ENCODE measurements around the gene LY6G6F. TPM values are rescaled to one million over a fixed set of nuclear protein-coding genes. Genes with fewer than 3 reads are reported as not detected.

LY6G6F gene
- total and polyA plus RNA-seq, 2 of the 13 experiments (the other 11 are each of a cell fraction or from before 2014, with no cell fraction given) = not detected

GRCh38 chr6:31660381-31661261 is 46.0 kb upstream of the LY6G6F start, which contains the start of gene C6orf47 (continued):
- peak; percentile 90 for TF ChIP-seq NKX3-1 (CRISPR knock-in tag; IDR thresholded peaks at IDR 0.05)
- peak; percentile 69; the same call in 1 of the 2 replicates for TF ChIP-seq ZNF331 (CRISPR knock-in tag; IDR thresholded peaks at IDR 0.05)
- no peak; the same call in 1 of the 2 replicates for TF ChIP-seq ZBTB8A (CRISPR knock-in tag; IDR thresholded peaks at IDR 0.05; ENCODE audit: borderline replicate concordance, low read depth)
- TF ChIP-seq HMGA1 (CRISPR knock-in tag; conservative IDR thresholded peaks at IDR 0.05) = no peak
- 0 out of 2 replicates have a peak, but pooled peaks have one; percentile 8 for TF ChIP-seq ZNF552 (CRISPR knock-in tag; IDR thresholded peaks at IDR 0.05; ENCODE audit: borderline replicate concordance)
- TF ChIP-seq ZNF549 (CRISPR knock-in tag; IDR thresholded peaks at IDR 0.05) = peak; percentile 78; the same call in 1 of the 2 replicates
- no peak for TF ChIP-seq ZNF7 (CRISPR knock-in tag; IDR thresholded peaks at IDR 0.05)
- TF ChIP-seq ZNF142 (CRISPR knock-in tag; IDR thresholded peaks at IDR 0.05) = peak; percentile 82
- TF ChIP-seq KLF6 (CRISPR knock-in tag; IDR thresholded peaks at IDR 0.05) = peak; percentile 87; the same call in 1 of the 2 replicates
- 0 out of 2 replicates have a peak, but pooled peaks have one; percentile 25 for TF ChIP-seq ZNF34 (CRISPR knock-in tag; IDR thresholded peaks at IDR 0.05; ENCODE audit: borderline replicate concordance)
- TF ChIP-seq, protein P1, sequence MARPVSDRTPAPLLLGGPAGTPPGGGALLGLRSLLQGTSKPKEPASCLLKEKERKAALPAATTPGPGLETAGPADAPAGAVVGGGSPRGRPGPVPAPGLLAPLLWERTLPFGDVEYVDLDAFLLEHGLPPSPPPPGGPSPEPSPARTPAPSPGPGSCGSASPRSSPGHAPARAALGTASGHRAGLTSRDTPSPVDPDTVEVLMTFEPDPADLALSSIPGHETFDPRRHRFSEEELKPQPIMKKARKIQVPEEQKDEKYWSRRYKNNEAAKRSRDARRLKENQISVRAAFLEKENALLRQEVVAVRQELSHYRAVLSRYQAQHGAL (CRISPR knock-in tag; IDR thresholded peaks at IDR 0.05; ENCODE audit: not compliant biosample characterization) = peak; percentile 82
- peak; percentile 82; the same call in 1 of the 3 replicates for TF ChIP-seq MXI1 (IDR thresholded peaks at IDR 0.05; ENCODE audit: borderline replicate concordance, low read depth, low read length)
- TF ChIP-seq, protein P2, sequence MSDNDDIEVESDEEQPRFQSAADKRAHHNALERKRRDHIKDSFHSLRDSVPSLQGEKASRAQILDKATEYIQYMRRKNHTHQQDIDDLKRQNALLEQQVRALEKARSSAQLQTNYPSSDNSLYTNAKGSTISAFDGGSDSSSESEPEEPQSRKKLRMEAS (IDR thresholded peaks at IDR 0.05) = no peak
- TF ChIP-seq SCMH1 (CRISPR knock-in tag; IDR thresholded peaks at IDR 0.05; ENCODE audit: borderline replicate concordance) = no peak
- TF ChIP-seq ZNF75D (CRISPR knock-in tag; IDR thresholded peaks at IDR 0.05; ENCODE audit: borderline replicate concordance) = no peak
- peak; percentile 87; the same call in 1 of the 2 replicates for TF ChIP-seq ARHGAP35 (CRISPR knock-in tag; IDR thresholded peaks at IDR 0.05; ENCODE audit: borderline replicate concordance)
- TF ChIP-seq, protein P3, sequence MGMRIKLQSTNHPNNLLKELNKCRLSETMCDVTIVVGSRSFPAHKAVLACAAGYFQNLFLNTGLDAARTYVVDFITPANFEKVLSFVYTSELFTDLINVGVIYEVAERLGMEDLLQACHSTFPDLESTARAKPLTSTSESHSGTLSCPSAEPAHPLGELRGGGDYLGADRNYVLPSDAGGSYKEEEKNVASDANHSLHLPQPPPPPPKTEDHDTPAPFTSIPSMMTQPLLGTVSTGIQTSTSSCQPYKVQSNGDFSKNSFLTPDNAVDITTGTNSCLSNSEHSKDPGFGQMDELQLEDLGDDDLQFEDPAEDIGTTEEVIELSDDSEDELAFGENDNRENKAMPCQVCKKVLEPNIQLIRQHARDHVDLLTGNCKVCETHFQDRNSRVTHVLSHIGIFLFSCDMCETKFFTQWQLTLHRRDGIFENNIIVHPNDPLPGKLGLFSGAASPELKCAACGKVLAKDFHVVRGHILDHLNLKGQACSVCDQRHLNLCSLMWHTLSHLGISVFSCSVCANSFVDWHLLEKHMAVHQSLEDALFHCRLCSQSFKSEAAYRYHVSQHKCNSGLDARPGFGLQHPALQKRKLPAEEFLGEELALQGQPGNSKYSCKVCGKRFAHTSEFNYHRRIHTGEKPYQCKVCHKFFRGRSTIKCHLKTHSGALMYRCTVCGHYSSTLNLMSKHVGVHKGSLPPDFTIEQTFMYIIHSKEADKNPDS (CRISPR knock-in tag; IDR thresholded peaks at IDR 0.05) = 0 out of 2 replicates have a peak, but pooled peaks have one; percentile 56
